ENCODE data around the gene ZNF566. TPM values are rescaled to one million over a fixed set of nuclear protein-coding genes. Genes with fewer than 3 reads are reported as not detected.

ZNF566 gene
- total RNA-seq (2014; rRNA removed) (3.1 and 7.8 TPM in 2 replicates), Bru-seq, nascent RNA (percentile 60 among the genes with signal in this experiment), BruChase-seq, experiment 1, labeled RNA remaining after a 6-hour chase (percentile 61 among the genes with signal in this experiment), BruChase-seq, experiment 2, labeled RNA remaining after a 2-hour chase (percentile 69 among the genes with signal in this experiment)
- long read RNA-seq, transcript ZNF566-202 (5 exons, 2,644 nt): major isoform, 6 of 18 reads
- long read RNA-seq, partial matches to known transcripts: 1 of 18 reads
- long read RNA-seq, other reads (novel, unspliced or antisense): 6 of 18 reads

GRCh38 chr19:36489118-36489919 is at the start of gene ZNF566:
TSS of gene ZNF566 (minus strand) at chr19:36489561. CDS start at chr19:36476557, 13,004 bp downstream.
- CTCF ChIA-PET: no interaction called here
- TF ChIP-seq EZH2phosphoT487 (IDR thresholded peaks at IDR 0.05; ENCODE audit: borderline replicate concordance, low read length) (no peak), CTCF (conservative IDR thresholded peaks at IDR 0.05; ENCODE audit: low read depth, low read length) (no peak), EZH2 (IDR thresholded peaks at IDR 0.05; ENCODE audit: low read length, unreplicated experiment) (no peak)
- H3K9ac ChIP-seq (ENCODE audit: low read length): peak within 1 kb of the TSS; percentile 94
- intact Hi-C loops (cut with micrococcal nuclease): no loop called here
- peak within 1 kb of the TSS; percentile 83 for H3K27ac ChIP-seq (ENCODE audit: low read length)
- POLR2A ChIA-PET (ENCODE audit: unreplicated experiment): interaction anchor here (0.6 kb wide), 1 partner anchor 69 kb away, joined by 4 read pairs; no protein-coding TSS in a partner anchor
- H3K4me1 ChIP-seq (ENCODE audit: insufficient read depth, low read length): no peaks in the 10 kb centered on the region
- H3K4me2 ChIP-seq (ENCODE audit: low read length): peak within 1 kb of the TSS; percentile 97
- H3K9me3 ChIP-seq (ENCODE audit: low read length): no peaks in the 10 kb centered on the region
- H4K20me1 ChIP-seq (ENCODE audit: low read length): no peaks in the 10 kb centered on the region
- H3K4me3 ChIP-seq (ENCODE audit: low read length): peak within 1 kb of the TSS; percentile 96
- no peaks in the 10 kb centered on the region for H3K27me3 ChIP-seq (ENCODE audit: low read length)
- H3K36me3 ChIP-seq (ENCODE audit: low read depth, low read length): peaks cover 14% of the 10 kb centered on the region; the same call in 1 of the 2 replicates
- H3F3A ChIP-seq (ENCODE audit: low read length, unreplicated experiment): no peaks in the 10 kb centered on the region
- H3K79me2 ChIP-seq (ENCODE audit: low read length): peaks cover 30% of the 10 kb centered on the region
- TSS peak; percentile 95 for BruUV-seq (replicated peaks)
- DNase-seq (peak; percentile 91), ATAC-seq (peak; percentile 89)
- no peaks in the 10 kb centered on the region for H3K9me2 ChIP-seq (replicated peaks; ENCODE audit: low read length)
- H2AFZ ChIP-seq (ENCODE audit: low read length): peak within 1 kb of the TSS; percentile 99

GRCh38 chr19:36528921-36529518 is 39.7 kb upstream of the ZNF566 start:
- peak overlapping the region; percentile 92 for H3K4me2 ChIP-seq (ENCODE audit: low read length)
- ChIA-PET CTCF (interaction anchor here (0.5 kb wide), 1 partner anchor 843 kb away, joined by 6 read pairs; no protein-coding TSS in a partner anchor), POLR2A (ENCODE audit: unreplicated experiment) (interaction anchor here (0.7 kb wide), 1 partner anchor 159 kb away, joined by 7 read pairs; the partner anchor contains the start of gene ZNF567)
- BruUV-seq (replicated peaks): no TSS peak
- H3K27ac ChIP-seq (ENCODE audit: low read length): no peak overlapping the region
- H3K36me3 ChIP-seq (ENCODE audit: low read depth, low read length): peaks cover 25% of the 10 kb centered on the region
- no peak for TF ChIP-seq EZH2phosphoT487 (IDR thresholded peaks at IDR 0.05; ENCODE audit: borderline replicate concordance, low read length)
- TF ChIP-seq EZH2 (IDR thresholded peaks at IDR 0.05; ENCODE audit: low read length, unreplicated experiment): no peak
- TF ChIP-seq CTCF (conservative IDR thresholded peaks at IDR 0.05; ENCODE audit: low read depth, low read length): no peak
- no peaks in the 10 kb centered on the region for H4K20me1 ChIP-seq (ENCODE audit: low read length)
- peak overlapping the region; percentile 99 for H2AFZ ChIP-seq (ENCODE audit: low read length)
- DNase-seq (no peak), ATAC-seq (peak; percentile 26; the same call in 1 of the 2 replicates)
- no peaks in the 10 kb centered on the region for H3K27me3 ChIP-seq (ENCODE audit: low read length)
- intact Hi-C loops (cut with micrococcal nuclease): no loop called here
- H3K9me2 ChIP-seq (replicated peaks; ENCODE audit: low read length): no peaks in the 10 kb centered on the region
- peak overlapping the region; percentile 84 for H3K9ac ChIP-seq (ENCODE audit: low read length)
- H3K79me2 ChIP-seq (ENCODE audit: low read length): peaks cover 23% of the 10 kb centered on the region
- H3K4me1 ChIP-seq (ENCODE audit: insufficient read depth, low read length): no peaks in the 10 kb centered on the region
- peak overlapping the region; percentile 77 for H3K4me3 ChIP-seq (ENCODE audit: low read length)
- no peaks in the 10 kb centered on the region for H3F3A ChIP-seq (ENCODE audit: low read length, unreplicated experiment)
- peaks cover 16% of the 10 kb centered on the region; the same call in 1 of the 2 replicates for H3K9me3 ChIP-seq (ENCODE audit: low read length)
